IMR-90 (cell line): Measurements from ENCODE around the gene ARL2.

Experiments
- BHLHE40 ChIP-seq: fragments of 150-350 bp; IDR thresholded peaks from 2 replicates; pipeline ENCODE4 v1.6.1; 2016; ENCODE audit warnings: mild to moderate bottlenecking, low read depth, low read length
- CEBPB ChIP-seq: IDR thresholded peaks from 2 replicates; pipeline ENCODE4 v1.6.1; 2012; ENCODE audit warnings: low read depth, low read length, improper control_type of control experiment
- CTCF ChIP-seq: conservative IDR thresholded peaks from 2 replicates; pipeline ENCODE4 v1.5.1; 2012; ENCODE audit warnings: mild to moderate bottlenecking, low read depth, low read length, improper control_type of control experiment
- ELK1 ChIP-seq: fragments of 150-350 bp; IDR thresholded peaks from 2 replicates; pipeline ENCODE4 v1.6.1; 2016; ENCODE audit warnings: low read depth, mild to moderate bottlenecking, low read length, moderate library complexity, borderline replicate concordance
- MAFK ChIP-seq: IDR thresholded peaks from 2 replicates; pipeline ENCODE4 v1.6.1; 2012; ENCODE audit warnings: low read depth, low read length, improper control_type of control experiment
- MXI1 ChIP-seq: IDR thresholded peaks from 2 replicates; pipeline ENCODE4 v1.6.1; 2012; ENCODE audit warnings: low read depth, mild to moderate bottlenecking, low read length, moderate library complexity, borderline replicate concordance
- NFE2L2 ChIP-seq: fragments of 150-350 bp; IDR thresholded peaks from 2 replicates; pipeline ENCODE4 v1.6.1; 2016; ENCODE audit warnings: low read depth, mild to moderate bottlenecking, low read length
- POLR2A ChIP-seq: IDR thresholded peaks from 2 replicates; pipeline ENCODE4 v1.6.1; 2012; ENCODE audit warnings: mild to moderate bottlenecking, low read depth, low read length
- RAD21 ChIP-seq: IDR thresholded peaks from 2 replicates; pipeline ENCODE4 v1.6.1; 2012; ENCODE audit warnings: low read length, improper control_type of control experiment
- RCOR1 ChIP-seq: IDR thresholded peaks from 2 replicates; pipeline ENCODE4 v1.6.1; 2012; ENCODE audit warnings: mild to moderate bottlenecking, low read length, improper control_type of control experiment; ENCODE audit not compliant: insufficient replicate concordance
- RFX5 ChIP-seq: IDR thresholded peaks from 2 replicates; pipeline ENCODE4 v1.8.0; 2012; ENCODE audit warnings: low read depth, mild to moderate bottlenecking, low read length, moderate library complexity
- USF2 ChIP-seq: fragments of 150-350 bp; IDR thresholded peaks from 2 replicates; pipeline ENCODE4 v1.6.1; 2017; ENCODE audit warnings: mild to moderate bottlenecking, antibody characterized with exemption, low read length, low read depth

- TF ChIP-seq CTCF = no peak
- no peak for TF ChIP-seq POLR2A
- no peak for TF ChIP-seq CEBPB
- no peak for TF ChIP-seq RCOR1
- no peak for TF ChIP-seq USF2
- no peak for TF ChIP-seq MAFK
- no peak for TF ChIP-seq RFX5
- TF ChIP-seq BHLHE40 = no peak
- TF ChIP-seq ELK1 = no peak
- TF ChIP-seq NFE2L2 = no peak
- no peak for TF ChIP-seq RAD21
- TF ChIP-seq MXI1 = no peak
These were observed 15.1 kb upstream of the ARL2 start for GRCh38 chr11:64998690-64999431.
